HepG2 (cell line): ENCODE data around the gene COQ3. TPM values are rescaled to one million over a fixed set of nuclear protein-coding genes. Genes with fewer than 3 reads are reported as not detected.
A peak's percentile ranks its signal among the peaks of the same experiment; 100 is the strongest.

Source experiments
- AFF4 ChIP-seq: sonication (generic); formaldehyde crosslinking; IDR thresholded peaks from 2 replicates; pipeline ENCODE4 v1.4.0; 2020; ENCODE audit warnings: missing genetic modification reagents
- AGO2 ChIP-seq: fragments of 200-400 bp; formaldehyde crosslinking; optimal IDR thresholded peaks from 2 replicates; pipeline ENCODE3; 2017; ENCODE audit warnings: mild to moderate bottlenecking, low read depth, low read length, moderate library complexity
- KLF15 ChIP-seq: sonication (generic); formaldehyde crosslinking; IDR thresholded peaks from 2 replicates; pipeline ENCODE4 v1.8.1; 2023; ENCODE audit warnings: borderline replicate concordance, mild to moderate bottlenecking, inconsistent platforms, missing genetic modification reagents, mixed read lengths
- MAZ ChIP-seq, 2 experiments: sonication (generic) in 1 of 2; formaldehyde crosslinking in 1 of 2; IDR thresholded peaks; 2 replicates each; pipeline versions ENCODE4 v1.5.0 to v1.6.1; 2012 to 2020; ENCODE audit warnings: low read depth in 2 of 2, mild to moderate bottlenecking in 2 of 2, borderline replicate concordance in 1 of 2, improper control_type of control experiment in 1 of 2, low read length in 1 of 2, missing genetic modification reagents in 1 of 2, moderate library complexity in 1 of 2
- NFIC ChIP-seq: IDR thresholded peaks from 2 replicates; pipeline ENCODE4 v1.6.1; 2012; ENCODE audit warnings: mild to moderate bottlenecking, low read length, inconsistent platforms
- RAD21 ChIP-seq: fragments of 450-650 bp; formaldehyde crosslinking; IDR thresholded peaks from 2 replicates; pipeline ENCODE4 v1.5.0; 2020; ENCODE audit warnings: mild to moderate bottlenecking
- SALL1 ChIP-seq: sonication (generic); formaldehyde crosslinking; IDR thresholded peaks from 2 replicates; pipeline ENCODE4 v1.8.0; 2022; ENCODE audit warnings: mild to moderate bottlenecking, missing genetic modification reagents
- SAP130 ChIP-seq: IDR thresholded peaks from 2 replicates; pipeline ENCODE4 v1.6.1; 2016; ENCODE audit warnings: low read depth
- ZMAT3 ChIP-seq: sonication (generic); formaldehyde crosslinking; conservative IDR thresholded peaks from 2 replicates; pipeline ENCODE4 v1.7.0; 2021; ENCODE audit warnings: missing genetic modification reagents
- ZMYM2 ChIP-seq: sonication (generic); formaldehyde crosslinking; IDR thresholded peaks from 2 replicates; pipeline ENCODE4 v1.8.0; 2022; ENCODE audit warnings: mild to moderate bottlenecking, missing genetic modification reagents
- ZMYM4 ChIP-seq: sonication (generic); formaldehyde crosslinking; IDR thresholded peaks from 2 replicates; pipeline ENCODE4 v1.8.1; 2023; ENCODE audit warnings: mild to moderate bottlenecking, missing genetic modification reagents
- ZNF264 ChIP-seq: sonication (generic); formaldehyde crosslinking; IDR thresholded peaks from 2 replicates; pipeline ENCODE4 v1.4.0; 2020; ENCODE audit warnings: missing genetic modification reagents
- ZNF432 ChIP-seq: sonication (generic); formaldehyde crosslinking; IDR thresholded peaks from 2 replicates; pipeline ENCODE4 v1.5.0; 2020; ENCODE audit warnings: missing genetic modification reagents, mild to moderate bottlenecking, borderline replicate concordance
- ZNF563 ChIP-seq: sonication (generic); formaldehyde crosslinking; IDR thresholded peaks from 2 replicates; pipeline ENCODE4 v1.8.0; 2022; ENCODE audit warnings: mild to moderate bottlenecking, moderate library complexity, missing genetic modification reagents
- ZNF891 ChIP-seq: sonication (generic); formaldehyde crosslinking; IDR thresholded peaks from 2 replicates; pipeline ENCODE4 v1.5.0; 2020; ENCODE audit warnings: mild to moderate bottlenecking, missing genetic modification reagents
- polyA plus RNA-seq, 8 experiments: library from polyadenylated mRNA; depleted of rRNA in 3 of 8; stranded (reverse) in 7 of 8; unstranded in 1 of 8; fragments of >200 nt; fragmentation: Illumina TruSeq in 4 of 8; extraction: Trizol in 4 of 8; gene quantifications; 2 replicates each; pipeline versions ENCODE4 v1.2.1 to v1.2.3, GENCODE V29; 2011 to 2016; ENCODE audit warnings: low read depth in 4 of 8, missing spikeins in 1 of 8, mixed read lengths in 1 of 8; ENCODE audit not compliant: insufficient read depth in 1 of 8
- total RNA-seq, 5 experiments: library from RNA; depleted of rRNA; stranded (reverse); fragments of >200 nt; fragmentation: Illumina TruSeq; extraction: Trizol; gene quantifications; 2 replicates each; pipeline ENCODE4 v1.2.3, GENCODE V29; 2016; ENCODE audit warnings: low read depth in 1 of 5
- TF ChIP-seq, protein P1 (sequence below): sonication (generic); formaldehyde crosslinking; IDR thresholded peaks from 2 replicates; pipeline ENCODE4 v1.5.1; 2020; ENCODE audit warnings: mild to moderate bottlenecking, missing genetic modification reagents
- TF ChIP-seq, protein P2 (sequence below): sonication (generic); formaldehyde crosslinking; IDR thresholded peaks from 2 replicates; pipeline ENCODE4 v1.8.1; 2023; ENCODE audit warnings: missing genetic modification reagents, mild to moderate bottlenecking, borderline replicate concordance
- TF ChIP-seq, protein P3 (sequence below): sonication (generic); formaldehyde crosslinking; IDR thresholded peaks from 2 replicates; pipeline ENCODE4 v1.5.1; 2020; ENCODE audit warnings: missing genetic modification reagents, mild to moderate bottlenecking, borderline replicate concordance

The COQ3 gene
- total and polyA plus RNA-seq, 2 of the 13 experiments (the other 11 are each of a cell fraction or from before 2014, with no cell fraction given): 5.3 to 20.5 TPM

GRCh38 chr6:99393698-99394531, at the start of gene COQ3 (continued):
- TF ChIP-seq KLF15 (CRISPR knock-in tag) (no peak), RAD21 (0 out of 2 replicates have a peak, but pooled peaks have one; percentile 50), ZMYM2 (CRISPR knock-in tag) (no peak), ZMAT3 (CRISPR knock-in tag) (no peak), ZNF432 (no peak), NFIC (no peak), MAZ (IDR thresholded peaks at IDR 0.05; ENCODE audit: borderline replicate concordance, low read depth, low read length) (no peak), MAZ (CRISPR knock-in tag; IDR thresholded peaks at IDR 0.05; ENCODE audit: low read depth) (peak; percentile 36; the same call in 1 of the 2 replicates), ZNF264 (CRISPR knock-in tag) (0 out of 2 replicates have a peak, but pooled peaks have one; percentile 41), ZNF563 (CRISPR knock-in tag) (peak; percentile 60; the same call in 1 of the 2 replicates), ZNF891 (CRISPR knock-in tag) (0 out of 2 replicates have a peak, but pooled peaks have one; percentile 48), AGO2 (peak; percentile 83), ZMYM4 (CRISPR knock-in tag) (peak; percentile 85), AFF4 (CRISPR knock-in tag) (no peak), SALL1 (CRISPR knock-in tag) (peak; percentile 50), SAP130 (CRISPR knock-in tag) (peak; percentile 66)
- TF ChIP-seq, protein P1, sequence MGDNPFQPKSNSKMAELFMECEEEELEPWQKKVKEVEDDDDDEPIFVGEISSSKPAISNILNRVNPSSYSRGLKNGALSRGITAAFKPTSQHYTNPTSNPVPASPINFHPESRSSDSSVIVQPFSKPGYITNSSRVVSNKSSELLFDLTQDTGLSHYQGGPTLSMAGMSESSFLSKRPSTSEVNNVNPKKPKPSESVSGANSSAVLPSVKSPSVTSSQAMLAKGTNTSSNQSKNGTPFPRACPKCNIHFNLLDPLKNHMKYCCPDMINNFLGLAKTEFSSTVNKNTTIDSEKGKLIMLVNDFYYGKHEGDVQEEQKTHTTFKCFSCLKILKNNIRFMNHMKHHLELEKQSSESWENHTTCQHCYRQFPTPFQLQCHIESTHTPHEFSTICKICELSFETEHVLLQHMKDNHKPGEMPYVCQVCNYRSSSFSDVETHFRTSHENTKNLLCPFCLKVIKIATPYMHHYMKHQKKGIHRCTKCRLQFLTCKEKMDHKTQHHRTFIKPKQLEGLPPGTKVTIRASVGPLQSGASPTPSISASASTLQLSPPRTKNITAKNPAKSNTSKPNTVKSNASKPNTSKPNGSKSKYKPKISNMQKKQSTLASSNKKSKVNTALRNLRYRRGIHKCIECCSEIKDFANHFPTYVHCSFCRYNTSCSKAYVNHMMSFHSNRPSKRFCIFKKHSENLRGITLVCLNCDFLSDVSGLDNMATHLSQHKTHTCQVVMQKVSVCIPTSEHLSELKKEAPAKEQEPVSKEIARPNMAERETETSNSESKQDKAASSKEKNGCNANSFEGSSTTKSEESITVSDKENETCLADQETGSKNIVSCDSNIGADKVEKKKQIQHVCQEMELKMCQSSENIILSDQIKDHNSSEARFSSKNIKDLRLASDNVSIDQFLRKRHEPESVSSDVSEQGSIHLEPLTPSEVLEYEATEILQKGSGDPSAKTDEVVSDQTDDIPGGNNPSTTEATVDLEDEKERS: 0 out of 2 replicates have a peak, but pooled peaks have one; percentile 19
- TF ChIP-seq, protein P2, sequence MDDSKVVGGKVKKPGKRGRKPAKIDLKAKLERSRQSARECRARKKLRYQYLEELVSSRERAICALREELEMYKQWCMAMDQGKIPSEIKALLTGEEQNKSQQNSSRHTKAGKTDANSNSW (CRISPR knock-in tag): no peak
- TF ChIP-seq, protein P3, sequence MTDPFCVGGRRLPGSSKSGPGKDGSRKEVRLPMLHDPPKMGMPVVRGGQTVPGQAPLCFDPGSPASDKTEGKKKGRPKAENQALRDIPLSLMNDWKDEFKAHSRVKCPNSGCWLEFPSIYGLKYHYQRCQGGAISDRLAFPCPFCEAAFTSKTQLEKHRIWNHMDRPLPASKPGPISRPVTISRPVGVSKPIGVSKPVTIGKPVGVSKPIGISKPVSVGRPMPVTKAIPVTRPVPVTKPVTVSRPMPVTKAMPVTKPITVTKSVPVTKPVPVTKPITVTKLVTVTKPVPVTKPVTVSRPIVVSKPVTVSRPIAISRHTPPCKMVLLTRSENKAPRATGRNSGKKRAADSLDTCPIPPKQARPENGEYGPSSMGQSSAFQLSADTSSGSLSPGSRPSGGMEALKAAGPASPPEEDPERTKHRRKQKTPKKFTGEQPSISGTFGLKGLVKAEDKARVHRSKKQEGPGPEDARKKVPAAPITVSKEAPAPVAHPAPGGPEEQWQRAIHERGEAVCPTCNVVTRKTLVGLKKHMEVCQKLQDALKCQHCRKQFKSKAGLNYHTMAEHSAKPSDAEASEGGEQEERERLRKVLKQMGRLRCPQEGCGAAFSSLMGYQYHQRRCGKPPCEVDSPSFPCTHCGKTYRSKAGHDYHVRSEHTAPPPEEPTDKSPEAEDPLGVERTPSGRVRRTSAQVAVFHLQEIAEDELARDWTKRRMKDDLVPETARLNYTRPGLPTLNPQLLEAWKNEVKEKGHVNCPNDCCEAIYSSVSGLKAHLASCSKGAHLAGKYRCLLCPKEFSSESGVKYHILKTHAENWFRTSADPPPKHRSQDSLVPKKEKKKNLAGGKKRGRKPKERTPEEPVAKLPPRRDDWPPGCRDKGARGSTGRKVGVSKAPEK: no peak; the same call in 1 of the 2 replicates
